ENCODE results near the gene STK24.

The STK24 gene

GRCh38 chr13:98489446-98490194, 87.3 kb downstream of the STK24 start:
- DNase-seq = no peak

GRCh38 chr13:98488736-98489135, 88.2 kb downstream of the STK24 start:
- DNase-seq = no peak

GRCh38 chr13:98487522-98487921, 89.4 kb downstream of the STK24 start:
- no peak for DNase-seq

- no peak for DNase-seq
Observed at GRCh38 chr13:98487016-98487415, 89.9 kb downstream of the STK24 start.

GRCh38 chr13:98486412-98486811, 90.5 kb downstream of the STK24 start:
- DNase-seq = no peak

- DNase-seq = no peak
Observed at GRCh38 chr13:98485561-98485960, 91.3 kb downstream of the STK24 start.

GRCh38 chr13:98484289-98485219, 92.4 kb downstream of the STK24 start:
- peak; percentile 89 to 97 (median 92) for DNase-seq

GRCh38 chr13:98483601-98484288, 93.2 kb downstream of the STK24 start:
- no peak for DNase-seq

GRCh38 chr13:98482476-98483444, 94.1 kb downstream of the STK24 start:
- DNase-seq = peak; percentile 75 to 93 (median 80)

- DNase-seq = peak in 3 of 4 experiments; percentile 13 to 53 (median 29)
Observed at GRCh38 chr13:98480915-98481877, 95.7 kb downstream of the STK24 start.

GRCh38 chr13:98479496-98480003, 97.4 kb downstream of the STK24 start:
- no peak for DNase-seq

GRCh38 chr13:98478189-98479129, 98.4 kb downstream of the STK24 start:
- no peak for DNase-seq

- peak; percentile 78 to 89 (median 84) for DNase-seq
Observed at GRCh38 chr13:98476538-98476966, 100.4 kb downstream of the STK24 start.

- no peak for DNase-seq
Observed at GRCh38 chr13:98476106-98476505, 100.8 kb downstream of the STK24 start.

GRCh38 chr13:98475522-98475921, 101.4 kb downstream of the STK24 start:
- DNase-seq = peak; percentile 65 to 88 (median 70)

- no peak for DNase-seq
Observed at GRCh38 chr13:98474761-98475160, 102.1 kb downstream of the STK24 start.

- DNase-seq = no peak
Observed at GRCh38 chr13:98474292-98474691, 102.6 kb downstream of the STK24 start.

- no peak for DNase-seq
Observed at GRCh38 chr13:98473788-98474144, 103.1 kb downstream of the STK24 start.

GRCh38 chr13:98473135-98473787, 103.6 kb downstream of the STK24 start:
- DNase-seq = no peak

Data from suppressor macrophage (primary cell).